ENCODE measurements around the gene RAB44.

DNA sequence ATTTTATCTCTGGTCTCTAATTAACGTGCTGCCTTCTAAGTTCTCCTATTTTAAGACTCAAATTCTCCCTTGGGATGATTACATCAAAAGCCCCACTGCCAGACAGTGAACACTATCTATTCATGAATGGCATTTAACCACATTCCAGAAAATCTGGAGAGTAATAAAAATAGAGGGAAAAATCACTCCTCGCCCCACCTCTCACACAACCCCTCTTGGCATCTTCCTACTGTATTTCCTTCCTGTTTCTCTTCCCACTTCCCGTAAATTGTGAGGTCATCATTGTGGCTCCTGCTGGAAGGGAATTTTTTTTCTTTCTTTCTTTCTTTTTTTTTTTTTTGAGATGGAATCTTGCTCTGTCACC is 31.5 kb downstream of the RAB44 start:
- TF ChIP-seq YY1 (IDR thresholded peaks at IDR 0.05; ENCODE audit: extremely low read depth, insufficient replicate concordance, low read depth, low read length) (no peak), POLR2A (IDR thresholded peaks at IDR 0.05; ENCODE audit: borderline replicate concordance, extremely low read depth, insufficient read depth, insufficient read length) (no peak), ZNF274 (IDR thresholded peaks at IDR 0.05; ENCODE audit: low read depth, low read length) (no peak), EZH2 (IDR thresholded peaks at IDR 0.05) (no peak), POLR2AphosphoS5 (IDR thresholded peaks at IDR 0.05; ENCODE audit: low read depth, low read length) (no peak), CTCF (IDR thresholded peaks at IDR 0.05 in 2 of 3, conservative IDR thresholded peaks at IDR 0.05 in 1 of 3; ENCODE audit: borderline replicate concordance in 1 of 3, insufficient read depth in 1 of 3, low read depth in 2 of 3, low read length in 2 of 3) (no peak), RAD21 (IDR thresholded peaks at IDR 0.05; ENCODE audit: low read depth) (no peak), SRF (IDR thresholded peaks at IDR 0.05; ENCODE audit: low read depth) (no peak), EZH2phosphoT487 (IDR thresholded peaks at IDR 0.05; ENCODE audit: borderline replicate concordance) (no peak)

Measured in HCT116 (cell line).